CD4-positive, alpha-beta T cell (primary cell): Measurements from ENCODE around the gene AGO4. TPM values are rescaled to one million over a fixed set of nuclear protein-coding genes. Genes with fewer than 3 reads are reported as not detected.

Experiments used
- ATAC-seq: fragments of 200-7000 bp; cut with Tn5 transposase; one replicate; pipeline ENCODE4 v1.10.0; 2022; ENCODE audit warnings: mild to moderate bottlenecking; ENCODE audit not compliant: poor library complexity
- CTCF ChIA-PET: fragments of 350-600 bp; sonication (Branson Sonifier 250); formaldehyde crosslinking; loops from one replicate; lab custom pipeline; 2021; ENCODE audit warnings: antibody characterized with exemption, inconsistent platforms; lab: Charles Lee
- POLR2A ChIA-PET: fragments of 350-600 bp; sonication (Branson Sonifier 250); formaldehyde crosslinking; loops from one replicate; lab custom pipeline; 2021; ENCODE audit warnings: antibody characterized with exemption, inconsistent platforms; lab: Charles Lee
- DNase-seq, 14 experiments: peaks; one replicate each; pipeline ENCODE4 v3.0.0-alpha.2; 2013 to 2020; ENCODE audit warnings: mixed read lengths in 2 of 14
- H3K27ac ChIP-seq, 2 donors: one replicate each; pipeline versions ENCODE4 v1.5.1 to v1.7.0; 2013; ENCODE audit warnings: low read length in 2 of 2, low read depth in 1 of 2, mild to moderate bottlenecking in 1 of 2
- H3K27me3 ChIP-seq, 2 experiments: 1 replicate in 1 of 2; 2 replicates in 1 of 2; pipeline versions ENCODE4 v1.6.1 to v1.7.0; 2013; ENCODE audit warnings: low read length in 2 of 2, control low read depth in 1 of 2, mild to moderate bottlenecking in 1 of 2, moderate library complexity in 1 of 2; ENCODE audit not compliant: insufficient read depth in 2 of 2, control insufficient read depth in 1 of 2
- H3K36me3 ChIP-seq: one replicate; pipeline ENCODE4 v1.6.1; 2013; ENCODE audit warnings: low read length, control low read depth; ENCODE audit not compliant: insufficient read depth
- H3K4me1 ChIP-seq: one replicate; pipeline ENCODE4 v1.6.1; 2013; ENCODE audit warnings: low read length, control low read depth; ENCODE audit not compliant: insufficient read depth
- H3K4me3 ChIP-seq: one replicate; pipeline ENCODE4 v1.5.1; 2013; ENCODE audit warnings: mild to moderate bottlenecking, low read length, moderate library complexity
- H3K9me3 ChIP-seq, 2 experiments: 1 replicate in 1 of 2; 2 replicates in 1 of 2; pipeline versions ENCODE4 v1.6.1 to v1.7.0; 2013; ENCODE audit warnings: low read length in 2 of 2, mild to moderate bottlenecking in 2 of 2, control low read depth in 1 of 2, moderate library complexity in 1 of 2; ENCODE audit not compliant: control insufficient read depth in 1 of 2, insufficient read depth in 1 of 2
- H3K27ac Mint-ChIP-seq: one replicate; pipeline ENCODE4 v1.8.0; 2020; ENCODE audit warnings: mixed read lengths
- H3K27me3 Mint-ChIP-seq: one replicate; pipeline ENCODE4 v1.8.0; 2021; ENCODE audit warnings: mixed read lengths
- H3K36me3 Mint-ChIP-seq: one replicate; pipeline ENCODE4 v1.8.0; 2021; ENCODE audit warnings: low read depth, mixed read lengths
- H3K4me1 Mint-ChIP-seq: one replicate; pipeline ENCODE4 v1.8.0; 2021; ENCODE audit warnings: low read depth, mixed read lengths
- H3K4me3 Mint-ChIP-seq: one replicate; pipeline ENCODE4 v1.8.0; 2020; ENCODE audit warnings: mild to moderate bottlenecking, mixed read lengths
- H3K9me3 Mint-ChIP-seq: one replicate; pipeline ENCODE4 v1.8.0; 2020; ENCODE audit warnings: mixed read lengths
- CTCF ChIP-seq: fragments of 200-600 bp; IDR thresholded peaks from one replicate; pipeline ENCODE4 v1.8.0; 2022; ENCODE audit warnings: antibody characterized with exemption, mild to moderate bottlenecking
- intact Hi-C, 2 experiments: fragments of 100-400 bp; cut with DNase I in 1 of 2; cut with micrococcal nuclease in 1 of 2; formaldehyde crosslinking; loops; one replicate each; pipeline versions ENCODE4 v1.15.1 to v1.9.0; 2023 to 2025; cut with DNase I, micrococcal nuclease
- total RNA-seq, 174 experiments: library from RNA in 2 of 174; stranded (reverse) in 2 of 174; gene quantifications; one replicate each; pipeline ENCODE4 v1.2.3 and lab custom pipeline; 2021 to 2026

AGO4 gene
- total RNA-seq, 2 experiments from 2014 or later: 7.4 to 8.1 TPM

DNA sequence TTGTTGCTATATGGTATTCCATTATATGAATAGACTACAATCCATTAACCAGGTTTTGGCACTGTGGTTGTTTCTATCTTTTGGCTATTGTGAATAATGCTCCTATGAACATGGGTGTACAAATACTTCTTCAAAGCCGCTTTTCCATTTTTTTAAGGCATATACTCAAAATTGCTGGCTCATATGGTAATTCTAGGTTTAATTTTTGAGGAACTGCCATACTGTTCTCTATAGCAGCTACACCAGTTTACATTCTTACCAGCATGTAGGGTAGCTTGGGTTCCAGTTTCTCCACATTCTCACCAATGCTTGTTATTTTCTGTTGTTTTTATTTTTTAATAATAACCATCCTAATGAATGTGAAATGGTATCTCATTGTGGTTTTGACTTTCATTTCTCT, 55.3 kb downstream of the AGO4 start:
- ChIA-PET POLR2A (no interaction called here), CTCF (interaction anchor here (1.5 kb wide), 1 partner anchor 653 kb away, joined by 3 read pairs; no protein-coding TSS in a partner anchor)
- Histone ChIP-seq H3K4me1 (no peaks in the 10 kb centered on the region), H3K9me3 (no peaks in the 10 kb centered on the region), H3K4me3 (no peak overlapping the region), H3K27ac (no peak overlapping the region), H3K36me3 (no peaks in the 10 kb centered on the region), H3K27me3 (no peaks in the 10 kb centered on the region)
- Mint-ChIP-seq H3K4me3 (no peak overlapping the region), H3K9me3 (no peaks in the 10 kb centered on the region), H3K27ac (no peak overlapping the region), H3K4me1 (no peaks in the 10 kb centered on the region), H3K27me3 (no peaks in the 10 kb centered on the region), H3K36me3 (no peaks in the 10 kb centered on the region)
- ATAC-seq (no peak), DNase-seq (no peak)
- TF ChIP-seq CTCF: no peak
- intact Hi-C loops: no loop called here

DNA sequence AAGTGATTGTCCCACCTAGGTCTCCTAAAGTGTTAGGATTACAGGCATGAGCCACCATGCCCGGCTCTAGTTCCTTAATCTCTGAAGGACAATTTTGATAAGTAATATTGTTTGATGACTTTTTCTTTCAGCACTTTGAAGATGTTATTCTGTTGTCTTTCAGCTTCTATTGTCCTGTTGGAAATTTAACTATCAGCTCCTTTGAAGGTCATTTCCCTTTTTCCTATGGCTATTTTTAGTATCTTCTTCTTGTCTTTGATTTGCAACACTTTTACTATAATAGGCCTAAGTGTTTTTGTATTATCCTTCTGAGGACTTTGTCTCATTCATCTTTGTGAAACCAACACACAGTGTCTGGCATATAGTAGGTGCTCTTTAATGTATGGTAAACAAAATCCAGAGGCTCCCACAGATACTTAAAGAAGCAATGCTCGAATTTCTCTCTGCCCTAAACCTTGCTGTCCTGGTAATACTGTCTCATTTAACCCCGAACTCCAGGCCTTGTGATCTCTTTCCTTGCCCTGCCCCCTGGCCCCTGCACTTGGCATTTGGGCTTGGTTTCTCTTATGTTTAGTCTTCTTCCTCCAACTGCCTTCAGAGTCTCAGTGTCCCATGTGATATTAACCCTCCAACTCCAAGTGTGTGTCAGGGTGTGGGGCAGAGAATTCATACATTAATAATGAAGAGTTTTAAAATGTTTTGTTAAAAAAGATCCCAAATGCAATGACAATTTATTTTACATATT, 56.2 kb downstream of the AGO4 start:
- no peak overlapping the region for H3K27ac Mint-ChIP-seq

DNA sequence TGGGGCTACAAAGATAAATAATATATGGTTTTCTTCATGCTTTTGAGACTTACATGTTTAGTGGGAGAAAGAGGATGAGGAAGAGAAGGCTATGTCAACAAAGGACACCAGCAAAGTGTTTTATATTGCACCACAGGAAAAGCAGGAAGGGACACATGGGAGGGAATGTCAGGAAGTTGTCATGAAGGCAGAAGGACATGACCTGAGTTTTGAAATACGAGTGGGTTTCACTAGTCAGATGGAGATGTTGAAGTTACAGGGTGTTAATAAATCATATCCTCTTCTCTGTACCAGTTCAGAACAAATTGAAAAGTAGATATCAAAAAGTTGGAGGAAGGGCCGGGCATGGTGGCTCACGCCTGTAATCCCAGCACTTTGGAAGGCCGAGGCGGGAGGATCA, 57.0 kb downstream of the AGO4 start:
- ChIA-PET CTCF (no interaction called here), POLR2A (no interaction called here)
- no peak overlapping the region for H3K27ac ChIP-seq
- Mint-ChIP-seq H3K4me1 (no peaks in the 10 kb centered on the region), H3K27me3 (no peaks in the 10 kb centered on the region), H3K4me3 (no peak overlapping the region), H3K27ac (no peak overlapping the region), H3K36me3 (no peaks in the 10 kb centered on the region), H3K9me3 (no peaks in the 10 kb centered on the region)
- no peak for TF ChIP-seq CTCF
- no peak for DNase-seq
- no peaks in the 10 kb centered on the region for H3K27me3 ChIP-seq
- H3K36me3 ChIP-seq: no peaks in the 10 kb centered on the region
- peaks cover 0 to 5% of the 10 kb centered on the region in 2 experiments for H3K9me3 ChIP-seq
- H3K4me3 ChIP-seq: no peak overlapping the region
- no peak for ATAC-seq
- intact Hi-C loops: no loop called here
- no peaks in the 10 kb centered on the region for H3K4me1 ChIP-seq

More for the DNA sequence above, 56.2 kb downstream of the AGO4 start:
- H3K4me3 ChIP-seq: no peak overlapping the region
- no peak for ATAC-seq
- DNase-seq: no peak
- H3K4me1 ChIP-seq: no peaks in the 10 kb centered on the region
- TF ChIP-seq CTCF: no peak
- H3K27me3 ChIP-seq: no peaks in the 10 kb centered on the region
- ChIA-PET CTCF (no interaction called here), POLR2A (no interaction called here)
- H3K9me3 ChIP-seq: no peaks in the 10 kb centered on the region
- H3K27ac ChIP-seq: no peak overlapping the region
- Mint-ChIP-seq H3K4me1 (no peaks in the 10 kb centered on the region), H3K9me3 (no peaks in the 10 kb centered on the region), H3K27me3 (no peaks in the 10 kb centered on the region), H3K36me3 (no peaks in the 10 kb centered on the region), H3K4me3 (no peak overlapping the region)
- intact Hi-C loops: no loop called here
- no peaks in the 10 kb centered on the region for H3K36me3 ChIP-seq
